ENCODE results near the gene DDX39A. TPM values are rescaled to one million over a fixed set of nuclear protein-coding genes. Genes with fewer than 3 reads are reported as not detected.

Gene DDX39A
- total and polyA plus RNA-seq, 2 of the 8 experiments (the other 6 are each of a cell fraction or from before 2014, with no cell fraction given), result 139 TPM

- TF ChIP-seq CTCF (IDR thresholded peaks at IDR 0.05; ENCODE audit: control extremely low read depth in 1 of 3, insufficient read depth in 1 of 3, low read depth in 1 of 3, low read length in 3 of 3) (no peak), TBP (IDR thresholded peaks at IDR 0.05; ENCODE audit: low read depth, low read length) (no peak), SIX5 (IDR thresholded peaks at IDR 0.05; ENCODE audit: low read depth, low read length) (no peak), ZNF274 (IDR thresholded peaks at IDR 0.05; ENCODE audit: borderline replicate concordance, extremely low read depth, low read length) (no peak)
Observed at GRCh38 chr19:14412324-14412995, 6.7 kb downstream of the DDX39A start (continued).

All from H1 (cell line).